Chondrocyte (in vitro differentiated cells): ENCODE measurements around the gene PAGE2. TPM values are rescaled to one million over a fixed set of nuclear protein-coding genes. Genes with fewer than 3 reads are reported as not detected.
"Not testable (repeated sequence)": the region's sequence is repeated elsewhere in the genome, so short reads cannot be mapped to it uniquely, and the experiment has no call there.

Experiments used
- DNase-seq: peaks from one replicate; pipeline ENCODE4 v3.0.0; 2021; ENCODE audit warnings: mixed read lengths, low spot score
- H3K27ac Mint-ChIP-seq: one replicate; pipeline ENCODE4 v1.8.0; 2021; ENCODE audit warnings: mild to moderate bottlenecking, moderate library complexity, mixed read lengths; ENCODE audit not compliant: unreplicated experiment
- H3K27me3 Mint-ChIP-seq: 2 replicates; pipeline ENCODE4 v1.8.0; 2021; ENCODE audit warnings: low read depth, mixed read lengths
- H3K36me3 Mint-ChIP-seq: 2 replicates; pipeline ENCODE4 v1.8.0; 2021; ENCODE audit warnings: low read depth, mixed read lengths
- H3K4me1 Mint-ChIP-seq: 2 replicates; pipeline ENCODE4 v1.8.0; 2021; ENCODE audit warnings: low read depth, mild to moderate bottlenecking, mixed read lengths
- H3K4me3 Mint-ChIP-seq: one replicate; pipeline ENCODE4 v1.8.0; 2021; ENCODE audit warnings: mild to moderate bottlenecking, moderate library complexity, mixed read lengths; ENCODE audit not compliant: unreplicated experiment
- H3K9me3 Mint-ChIP-seq: 2 replicates; pipeline ENCODE4 v1.8.0; 2021; ENCODE audit warnings: low read depth, mixed read lengths
- total RNA-seq: library from RNA; stranded (reverse); gene quantifications from 3 replicates; pipeline ENCODE4 v1.2.1, GENCODE V29; 2021
- TF ChIP-seq, protein P1 (sequence below): fragments of 200-600 bp; sonication (generic); IDR thresholded peaks from 2 replicates; pipeline ENCODE4 v1.5.0; 2021; ENCODE audit warnings: antibody characterized with exemption, mild to moderate bottlenecking, moderate library complexity

PAGE2 gene
- total RNA-seq, 1 donor from 2014 or later: not detected

DNA sequence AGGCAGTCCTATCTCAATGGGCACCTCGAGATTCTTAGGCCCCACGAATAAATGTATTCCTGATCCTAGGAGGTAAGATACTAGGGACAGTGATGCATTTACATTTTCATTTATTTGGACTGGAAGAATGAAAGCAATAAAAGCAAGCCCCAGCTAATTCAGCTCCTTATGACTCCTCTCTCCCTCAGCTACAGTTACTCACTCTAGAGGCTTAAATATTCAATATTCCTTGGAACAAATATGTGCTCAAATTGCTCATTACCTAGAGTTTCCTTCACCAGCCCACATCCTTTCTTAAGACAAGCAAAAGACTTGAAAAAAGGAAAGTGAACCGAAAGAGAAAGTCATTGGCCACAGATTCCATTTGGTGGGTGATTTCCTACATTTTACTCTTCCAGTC lies 13.9 kb downstream of the PAGE2 start:
- DNase-seq: no peak
- TF ChIP-seq, protein P1, sequence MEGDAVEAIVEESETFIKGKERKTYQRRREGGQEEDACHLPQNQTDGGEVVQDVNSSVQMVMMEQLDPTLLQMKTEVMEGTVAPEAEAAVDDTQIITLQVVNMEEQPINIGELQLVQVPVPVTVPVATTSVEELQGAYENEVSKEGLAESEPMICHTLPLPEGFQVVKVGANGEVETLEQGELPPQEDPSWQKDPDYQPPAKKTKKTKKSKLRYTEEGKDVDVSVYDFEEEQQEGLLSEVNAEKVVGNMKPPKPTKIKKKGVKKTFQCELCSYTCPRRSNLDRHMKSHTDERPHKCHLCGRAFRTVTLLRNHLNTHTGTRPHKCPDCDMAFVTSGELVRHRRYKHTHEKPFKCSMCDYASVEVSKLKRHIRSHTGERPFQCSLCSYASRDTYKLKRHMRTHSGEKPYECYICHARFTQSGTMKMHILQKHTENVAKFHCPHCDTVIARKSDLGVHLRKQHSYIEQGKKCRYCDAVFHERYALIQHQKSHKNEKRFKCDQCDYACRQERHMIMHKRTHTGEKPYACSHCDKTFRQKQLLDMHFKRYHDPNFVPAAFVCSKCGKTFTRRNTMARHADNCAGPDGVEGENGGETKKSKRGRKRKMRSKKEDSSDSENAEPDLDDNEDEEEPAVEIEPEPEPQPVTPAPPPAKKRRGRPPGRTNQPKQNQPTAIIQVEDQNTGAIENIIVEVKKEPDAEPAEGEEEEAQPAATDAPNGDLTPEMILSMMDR: no peak
- no peaks in the 10 kb centered on the region for H3K4me1 Mint-ChIP-seq
- H3K9me3 Mint-ChIP-seq: peaks cover 12% of the 10 kb centered on the region
- H3K27me3 Mint-ChIP-seq: no peaks in the 10 kb centered on the region
- no peaks in the 10 kb centered on the region for H3K36me3 Mint-ChIP-seq
- H3K4me3 Mint-ChIP-seq: no peak overlapping the region
- H3K27ac Mint-ChIP-seq: no peak overlapping the region

DNA sequence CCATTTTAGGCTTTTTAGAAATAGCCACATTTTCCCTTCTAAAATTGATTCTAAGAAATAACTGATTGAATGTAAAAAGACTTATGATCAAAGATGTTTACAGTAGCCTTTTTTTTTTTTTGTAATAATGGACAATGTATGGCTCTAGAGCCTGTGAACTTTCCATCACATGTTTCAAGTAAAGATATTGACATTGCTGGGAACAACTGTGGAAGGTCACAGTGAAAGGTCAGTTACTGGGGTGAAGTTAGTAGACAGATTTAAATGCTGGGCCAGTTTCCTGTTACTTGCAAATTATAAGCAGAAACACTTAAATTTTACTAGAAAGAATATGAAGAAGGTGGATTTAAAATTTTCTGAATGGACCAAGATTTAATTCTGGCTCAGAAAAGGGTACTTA lies 18.4 kb downstream of the PAGE2 start:
- H3K4me3 Mint-ChIP-seq: no peak overlapping the region
- no peak for DNase-seq
- H3K9me3 Mint-ChIP-seq: peaks cover 15% of the 10 kb centered on the region
- no peaks in the 10 kb centered on the region for H3K4me1 Mint-ChIP-seq
- no peak overlapping the region for H3K27ac Mint-ChIP-seq
- no peaks in the 10 kb centered on the region for H3K27me3 Mint-ChIP-seq
- no peaks in the 10 kb centered on the region for H3K36me3 Mint-ChIP-seq
- TF ChIP-seq, protein P1: no peak

DNA sequence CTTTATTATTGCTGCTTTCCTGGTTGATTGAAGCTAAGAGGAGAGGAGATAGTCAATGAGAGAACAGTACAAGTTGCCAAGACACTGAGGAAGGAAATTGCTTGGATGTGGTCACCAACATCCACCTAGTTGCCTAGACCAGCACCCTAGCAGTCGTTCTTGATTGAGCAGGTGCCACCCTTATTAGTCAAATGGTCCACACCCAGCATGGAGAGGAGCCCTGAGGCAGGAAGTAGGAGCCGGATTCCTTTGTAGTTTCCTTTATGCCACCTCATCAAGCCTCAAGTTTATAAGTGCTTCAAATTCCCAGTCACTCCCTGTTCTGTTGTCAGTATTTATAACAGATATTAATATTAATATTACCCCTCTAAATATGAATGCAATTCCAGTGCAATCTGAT lies 19.1 kb downstream of the PAGE2 start:
- Mint-ChIP-seq H3K4me3 (no peak overlapping the region), H3K9me3 (peaks cover 15% of the 10 kb centered on the region), H3K27ac (no peak overlapping the region), H3K27me3 (no peaks in the 10 kb centered on the region), H3K4me1 (no peaks in the 10 kb centered on the region), H3K36me3 (no peaks in the 10 kb centered on the region)
- TF ChIP-seq, protein P1: no peak
- no peak for DNase-seq

DNA sequence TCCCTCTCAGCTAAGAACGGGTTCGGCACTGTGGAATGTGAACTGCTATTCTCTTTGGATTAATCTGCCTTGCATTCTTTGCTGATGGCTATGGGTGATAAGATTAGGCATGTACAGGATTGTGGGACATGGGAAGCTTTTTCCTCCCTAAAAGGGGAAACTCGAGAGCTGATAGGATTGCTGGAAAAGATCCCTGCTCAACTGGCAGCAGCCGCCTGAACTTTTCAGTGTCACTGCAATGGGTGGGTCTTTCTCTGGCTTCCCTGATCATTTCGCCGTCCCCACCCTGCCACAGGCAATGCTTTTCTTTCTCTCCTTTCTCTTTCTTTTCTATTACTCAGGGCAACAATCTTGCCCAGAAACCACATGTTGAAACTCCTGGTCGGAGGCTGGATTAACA lies 20.5 kb downstream of the PAGE2 start:
- H3K9me3 Mint-ChIP-seq: peaks cover 13% of the 10 kb centered on the region
- DNase-seq: no peak
- no peak overlapping the region for H3K27ac Mint-ChIP-seq
- H3K4me1 Mint-ChIP-seq: no peaks in the 10 kb centered on the region
- H3K27me3 Mint-ChIP-seq: no peaks in the 10 kb centered on the region
- H3K36me3 Mint-ChIP-seq: no peaks in the 10 kb centered on the region
- TF ChIP-seq, protein P1: no peak
- H3K4me3 Mint-ChIP-seq: no peak overlapping the region

GRCh38 chrX:55111578-55112254 lies 22.9 kb downstream of the PAGE2 start:
- no peaks in the 10 kb centered on the region for H3K4me1 Mint-ChIP-seq
- peaks cover 8% of the 10 kb centered on the region for H3K9me3 Mint-ChIP-seq
- H3K27ac Mint-ChIP-seq: no peak overlapping the region
- DNase-seq: peak; percentile 61
- peaks cover under 1% of the 10 kb centered on the region for H3K27me3 Mint-ChIP-seq
- no peaks in the 10 kb centered on the region for H3K36me3 Mint-ChIP-seq
- TF ChIP-seq, protein P1: no peak
- H3K4me3 Mint-ChIP-seq: no peak overlapping the region

GRCh38 chrX:55116589-55116988 lies 27.8 kb downstream of the PAGE2 start:
- H3K36me3 Mint-ChIP-seq, H3K27ac Mint-ChIP-seq, H3K27me3 Mint-ChIP-seq, H3K9me3 Mint-ChIP-seq, DNase-seq, H3K4me3 Mint-ChIP-seq, H3K4me1 Mint-ChIP-seq: not testable (repeated sequence)
